WTC11 (cell line): ENCODE data around the gene POLD3. TPM values are rescaled to one million over a fixed set of nuclear protein-coding genes. Genes with fewer than 3 reads are reported as not detected.

Experiments
- ATAC-seq: fragments of 200-7000 bp; cut with Tn5 transposase; 2 replicates; pipeline ENCODE4 v1.10.0; 2021; ENCODE audit warnings: mild to moderate bottlenecking, moderate library complexity
- CTCF ChIA-PET: fragments of 300-600 bp; sonication (Branson Sonifier 250); formaldehyde crosslinking; loops from one replicate; lab custom pipeline; 2021; ENCODE audit warnings: antibody characterized with exemption; lab: Charles Lee
- POLR2A ChIA-PET: fragments of 350-600 bp; sonication (Branson Sonifier 250); formaldehyde crosslinking; loops from one replicate; lab custom pipeline; 2021; ENCODE audit warnings: antibody characterized with exemption; lab: Charles Lee
- DNase-seq: peaks from one replicate; pipeline ENCODE4 v3.0.0; 2021; ENCODE audit warnings: low spot score
- H3K27ac Mint-ChIP-seq: 2 replicates; pipeline ENCODE4 v1.8.0; 2021; ENCODE audit warnings: mixed read lengths
- H3K27me3 Mint-ChIP-seq: 2 replicates; pipeline ENCODE4 v1.8.0; 2021; ENCODE audit warnings: low read depth, mild to moderate bottlenecking, moderate library complexity, mixed read lengths
- H3K36me3 Mint-ChIP-seq: 2 replicates; pipeline ENCODE4 v1.8.0; 2021; ENCODE audit warnings: mixed read lengths
- H3K4me1 Mint-ChIP-seq: 2 replicates; pipeline ENCODE4 v1.8.0; 2022; ENCODE audit warnings: mixed read lengths
- H3K4me3 Mint-ChIP-seq: 2 replicates; pipeline ENCODE4 v1.8.0; 2021; ENCODE audit warnings: mild to moderate bottlenecking, moderate library complexity, mixed read lengths
- H3K9me3 Mint-ChIP-seq: 2 replicates; pipeline ENCODE4 v1.8.0; 2021; ENCODE audit warnings: mixed read lengths
- AR ChIP-seq: fragments of 250-450 bp; sonication (Bioruptor Pico); IDR thresholded peaks from 2 replicates; pipeline ENCODE4 v1.9.0; 2021; ENCODE audit warnings: mild to moderate bottlenecking
- ATF2 ChIP-seq: sonication (generic); formaldehyde crosslinking; IDR thresholded peaks from 2 replicates; pipeline ENCODE4 v1.8.1; 2022; ENCODE audit warnings: low read depth, missing genetic modification reagents, borderline replicate concordance
- ERG ChIP-seq: fragments of 250-450 bp; sonication (Bioruptor Pico); IDR thresholded peaks from 2 replicates; pipeline ENCODE4 v1.8.0; 2021; ENCODE audit warnings: mild to moderate bottlenecking
- ETV6 ChIP-seq: sonication (generic); formaldehyde crosslinking; IDR thresholded peaks from 2 replicates; pipeline ENCODE4 v1.8.1; 2022; ENCODE audit warnings: mild to moderate bottlenecking, missing genetic modification reagents
- MXD4 ChIP-seq: fragments of 250-450 bp; sonication (Bioruptor Pico); IDR thresholded peaks from 2 replicates; pipeline ENCODE4 v1.8.0; 2021; ENCODE audit warnings: mild to moderate bottlenecking, moderate library complexity, borderline replicate concordance
- NR1H2 ChIP-seq: sonication (generic); formaldehyde crosslinking; IDR thresholded peaks from 2 replicates; pipeline ENCODE4 v1.9.0; 2021; ENCODE audit warnings: mild to moderate bottlenecking, moderate library complexity, missing genetic modification reagents
- PRDM15 ChIP-seq: sonication (generic); formaldehyde crosslinking; IDR thresholded peaks from 2 replicates; pipeline ENCODE4 v1.8.0; 2022; ENCODE audit warnings: missing genetic modification reagents
- RORB ChIP-seq: fragments of 250-450 bp; sonication (Bioruptor Pico); IDR thresholded peaks from 2 replicates; pipeline ENCODE4 v1.9.0; 2021; ENCODE audit warnings: mild to moderate bottlenecking
- TCF7 ChIP-seq: sonication (generic); formaldehyde crosslinking; IDR thresholded peaks from 2 replicates; pipeline ENCODE4 v1.8.0; 2022; ENCODE audit warnings: mild to moderate bottlenecking, low read depth, missing genetic modification reagents, moderate library complexity
- USF1 ChIP-seq: sonication (generic); formaldehyde crosslinking; IDR thresholded peaks from 2 replicates; pipeline ENCODE4 v1.8.0; 2022; ENCODE audit warnings: mild to moderate bottlenecking, missing genetic modification reagents
- ZNF219 ChIP-seq: sonication (generic); formaldehyde crosslinking; IDR thresholded peaks from 2 replicates; pipeline ENCODE4 v1.8.0; 2023; ENCODE audit warnings: missing genetic modification reagents, mild to moderate bottlenecking, borderline replicate concordance
- ZNF423 ChIP-seq: fragments of 250-450 bp; sonication (Bioruptor Pico); IDR thresholded peaks from 2 replicates; pipeline ENCODE4 v2.1.2; 2022; ENCODE audit warnings: mild to moderate bottlenecking, moderate library complexity
- total RNA-seq: library from RNA; stranded (reverse); gene quantifications from 3 replicates; pipeline ENCODE4 v1.2.3, GENCODE V29; 2021

The POLD3 gene
- total RNA-seq, 1 experiment from 2014 or later = 24.1 TPM

GRCh38 chr11:74627381-74627780, 35.0 kb downstream of the POLD3 start:
- H3K4me1 Mint-ChIP-seq = 0 out of 2 replicates have a peak, but pooled peaks cover 2% of the 10 kb centered on the region
- no peak for TF ChIP-seq RORB (CRISPR knock-in tag)
- no peak for TF ChIP-seq PRDM15 (CRISPR knock-in tag)
- no peak for TF ChIP-seq ATF2 (CRISPR knock-in tag)
- TF ChIP-seq ZNF423 (CRISPR knock-in tag) = no peak
- no peak for TF ChIP-seq AR
- no peak for TF ChIP-seq MXD4
- no peak for TF ChIP-seq ZNF219 (CRISPR knock-in tag)
- no peak for TF ChIP-seq ETV6 (CRISPR knock-in tag)
- TF ChIP-seq TCF7 (CRISPR knock-in tag) = no peak
- no peak for TF ChIP-seq ERG
- TF ChIP-seq USF1 (CRISPR knock-in tag) = no peak
- H3K36me3 Mint-ChIP-seq = peaks cover 18% of the 10 kb centered on the region
- H3K27ac Mint-ChIP-seq = no peak overlapping the region
- DNase-seq (no peak), ATAC-seq (no peak)
- CTCF ChIA-PET = interaction anchor here (1.5 kb wide), 1 partner anchor 74 kb away, joined by 3 read pairs; no protein-coding TSS in a partner anchor
- no peak overlapping the region for H3K4me3 Mint-ChIP-seq
- POLR2A ChIA-PET = no interaction called here
- no peaks in the 10 kb centered on the region for H3K9me3 Mint-ChIP-seq
- H3K27me3 Mint-ChIP-seq = no peaks in the 10 kb centered on the region

- DNase-seq = no peak
- no peak for ATAC-seq
- Mint-ChIP-seq H3K4me1 (no peaks in the 10 kb centered on the region), H3K4me3 (no peak overlapping the region), H3K27ac (no peak overlapping the region), H3K27me3 (no peaks in the 10 kb centered on the region), H3K36me3 (peaks cover 15% of the 10 kb centered on the region), H3K9me3 (no peaks in the 10 kb centered on the region)
- TF ChIP-seq AR = no peak
- TF ChIP-seq NR1H2 = no peak
- POLR2A ChIA-PET = no interaction called here
- CTCF ChIA-PET = interaction anchor here (1.1 kb wide), 1 partner anchor 73 kb away, joined by 3 read pairs; no protein-coding TSS in a partner anchor
Observed at GRCh38 chr11:74630043-74630442, 37.7 kb downstream of the POLD3 start.
